Transverse colon (tissue), 4 donors: ENCODE data around the gene CD8A. TPM values are rescaled to one million over a fixed set of nuclear protein-coding genes. Genes with fewer than 3 reads are reported as not detected.

Experiments
- DNase-seq: peaks from one replicate; pipeline ENCODE4 v3.0.0-alpha.2; 2019
- H3K27ac ChIP-seq, 4 donors: fragments of 200-600 bp; sonication (generic); 2 replicates each; pipeline ENCODE4 v1.5.1; 2016 to 2018; ENCODE audit warnings: inconsistent platforms in 4 of 4
- H3K27me3 ChIP-seq: fragments of 200-600 bp; sonication (generic); 2 replicates; pipeline ENCODE4 v1.5.1; 2017; ENCODE audit warnings: inconsistent platforms
- H3K36me3 ChIP-seq, 4 donors: fragments of 200-600 bp; sonication (generic); 2 replicates each; pipeline ENCODE4 v1.5.1; 2017 to 2019; ENCODE audit warnings: inconsistent platforms in 4 of 4
- H3K4me1 ChIP-seq, 4 donors: fragments of 200-600 bp; sonication (generic); 2 replicates each; pipeline ENCODE4 v1.5.1; 2017 to 2020; ENCODE audit warnings: inconsistent platforms in 4 of 4
- H3K4me3 ChIP-seq, 4 donors: fragments of 200-600 bp; sonication (generic); 1 replicate in 1 of 4; 2 replicates in 3 of 4; pipeline versions ENCODE4 v1.5.1 to v1.6.1; 2017 to 2019; ENCODE audit warnings: inconsistent platforms in 4 of 4
- H3K9me3 ChIP-seq, 2 donors: fragments of 200-600 bp; sonication (generic); 2 replicates each; pipeline ENCODE4 v1.5.1; 2017 to 2019; ENCODE audit warnings: inconsistent platforms in 2 of 2
- EP300 ChIP-seq: sonication (generic); formaldehyde crosslinking; IDR thresholded peaks from one replicate; pipeline ENCODE4 v1.6.1; 2017; ENCODE audit warnings: antibody characterized with exemption, low read depth
- POLR2A ChIP-seq: fragments of 450-650 bp; IDR thresholded peaks from one replicate; pipeline ENCODE4 v1.6.1; 2016; ENCODE audit warnings: antibody characterized with exemption, mild to moderate bottlenecking, moderate library complexity
- POLR2AphosphoS5 ChIP-seq, 3 donors: sonication (generic); formaldehyde crosslinking; IDR thresholded peaks; one replicate each; pipeline ENCODE4 v1.6.1; 2016; ENCODE audit warnings: antibody characterized with exemption in 3 of 3
- WGBS, 2 donors: methylation state at CpG; one replicate each; pipeline ENCODE4 v1.1.5; 2018; ENCODE audit warnings: low coverage in 1 of 2; 5-methylcytosine and 5-hydroxymethylcytosine counted together
- in situ Hi-C, 4 donors: fragments of 200-750 bp; cut with MboI; loops; one replicate each; pipeline versions ENCODE4 v1.15.0 to v1.15.1; 2017; ENCODE audit warnings: low sequenced_read_pairs in 3 of 4, low pct_ligation_motif_present in 1 of 4, low pct_unique_long_range_greater_than_20kb in 1 of 4
- intact Hi-C: fragments of 100-400 bp; cut with DNase I; formaldehyde crosslinking; loops from one replicate; pipeline ENCODE4 v1.15.1; 2023; ENCODE audit warnings: low total_unique reads
- total RNA-seq, 4 donors: library from RNA; depleted of rRNA; stranded (reverse); fragments of >200 nt; gene quantifications; one replicate each; pipeline ENCODE4 v1.1.0, GENCODE V29; 2016
- TF ChIP-seq, protein P1 (sequence below), 5 experiments: fragments of 200-600 bp in 3 of 5; fragments of 450-650 bp in 2 of 5; sonication (generic) in 3 of 5; IDR thresholded peaks; 1 replicate in 2 of 5; 2 replicates in 3 of 5; pipeline ENCODE4 v1.5.1; 2016 to 2017; ENCODE audit warnings: antibody characterized with exemption in 5 of 5, inconsistent platforms in 3 of 5, mild to moderate bottlenecking in 2 of 5, moderate library complexity in 1 of 5

The CD8A gene
- total RNA-seq, 4 donors from 2014 or later: 0.60 to 33.3 (median 2.5) TPM

DNA sequence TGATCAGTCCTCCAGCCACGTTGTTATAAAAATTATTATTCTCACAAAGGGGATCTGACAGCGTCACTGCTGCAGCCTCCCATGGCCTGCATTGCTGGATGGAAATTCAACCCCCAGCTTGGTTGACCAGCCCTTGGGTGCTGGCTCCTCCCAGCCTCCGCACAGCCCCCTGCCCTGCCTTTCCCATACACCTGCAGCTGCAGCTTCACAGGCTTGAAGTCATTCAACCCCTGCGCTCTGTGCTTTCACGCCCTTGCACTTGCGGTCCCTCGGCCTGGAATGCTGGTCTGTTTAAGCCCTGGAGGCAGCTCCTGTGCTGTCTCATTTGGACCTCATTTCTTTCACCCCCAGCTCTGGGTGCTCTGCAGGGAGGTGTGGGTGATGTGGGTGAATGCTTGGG is 860 bp upstream of the CD8A start:
- Histone ChIP-seq H3K9me3 (peaks cover 5 to 7% of the 10 kb centered on the region in 2 donors), H3K27me3 (peaks cover 85% of the 10 kb centered on the region), H3K27ac (no peak overlapping the region), H3K36me3 (no peaks in the 10 kb centered on the region), H3K4me1 (peaks cover 17 to 27% (median 24%) of the 10 kb centered on the region in 4 donors), H3K4me3 (no peak overlapping the region)
- in situ Hi-C loops (no loop called here), intact Hi-C loops (no loop called here)
- TF ChIP-seq EP300 (no peak), POLR2AphosphoS5 (IDR thresholded peaks at IDR 0.05) (no peak), POLR2A (no peak)
- TF ChIP-seq, protein P1, sequence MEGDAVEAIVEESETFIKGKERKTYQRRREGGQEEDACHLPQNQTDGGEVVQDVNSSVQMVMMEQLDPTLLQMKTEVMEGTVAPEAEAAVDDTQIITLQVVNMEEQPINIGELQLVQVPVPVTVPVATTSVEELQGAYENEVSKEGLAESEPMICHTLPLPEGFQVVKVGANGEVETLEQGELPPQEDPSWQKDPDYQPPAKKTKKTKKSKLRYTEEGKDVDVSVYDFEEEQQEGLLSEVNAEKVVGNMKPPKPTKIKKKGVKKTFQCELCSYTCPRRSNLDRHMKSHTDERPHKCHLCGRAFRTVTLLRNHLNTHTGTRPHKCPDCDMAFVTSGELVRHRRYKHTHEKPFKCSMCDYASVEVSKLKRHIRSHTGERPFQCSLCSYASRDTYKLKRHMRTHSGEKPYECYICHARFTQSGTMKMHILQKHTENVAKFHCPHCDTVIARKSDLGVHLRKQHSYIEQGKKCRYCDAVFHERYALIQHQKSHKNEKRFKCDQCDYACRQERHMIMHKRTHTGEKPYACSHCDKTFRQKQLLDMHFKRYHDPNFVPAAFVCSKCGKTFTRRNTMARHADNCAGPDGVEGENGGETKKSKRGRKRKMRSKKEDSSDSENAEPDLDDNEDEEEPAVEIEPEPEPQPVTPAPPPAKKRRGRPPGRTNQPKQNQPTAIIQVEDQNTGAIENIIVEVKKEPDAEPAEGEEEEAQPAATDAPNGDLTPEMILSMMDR (IDR thresholded peaks at IDR 0.05): no peak
- WGBS, 2 donors: 63 to 67% methylated on average over 1 to 7 of the region's 7 CpGs
- DNase-seq: no peak

DNA sequence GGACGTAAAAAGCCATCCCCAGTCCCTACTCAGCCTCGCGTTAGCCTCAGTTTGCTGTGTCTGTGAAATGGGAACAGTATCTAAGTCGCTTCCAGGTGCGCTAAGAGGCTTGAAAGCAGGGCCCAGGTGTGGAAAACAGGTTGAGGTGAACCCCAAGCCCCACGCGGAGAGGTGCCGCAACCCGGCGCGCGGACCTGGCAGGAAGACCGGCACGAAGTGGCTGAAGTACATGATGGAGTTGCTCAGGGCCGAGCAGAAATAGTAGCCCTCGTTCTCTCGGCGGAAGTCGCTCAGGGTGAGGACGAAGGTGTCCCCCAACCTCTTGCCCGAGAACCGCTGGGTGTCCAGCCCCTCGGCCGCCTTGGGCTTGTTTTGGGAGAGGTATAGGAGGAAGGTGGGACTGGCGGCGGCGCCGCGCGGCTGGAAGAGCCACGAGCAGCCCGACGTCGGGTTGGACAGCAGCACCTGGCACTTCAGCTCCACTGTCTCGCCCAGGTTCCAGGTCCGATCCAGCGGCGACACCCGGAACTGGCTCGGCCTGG is 508 bp downstream of the CD8A start:
- H3K27ac ChIP-seq: no peak overlapping the region
- no peak for DNase-seq
- H3K9me3 ChIP-seq: no peaks in the 10 kb centered on the region
- 21% methylated on average over 25 of the region's 40 CpGs; no CpG with 5 or more reads in 1 of the 2 donors for WGBS, 2 donors
- peak overlapping the region in 2 of 4 donors; percentile 21 to 36 for H3K4me3 ChIP-seq
- in situ Hi-C loops: no loop called here
- TF ChIP-seq POLR2A (no peak), EP300 (no peak), POLR2AphosphoS5 (IDR thresholded peaks at IDR 0.05) (no peak)
- TF ChIP-seq, protein P1 (IDR thresholded peaks at IDR 0.05): no peak
- peaks cover 76% of the 10 kb centered on the region for H3K27me3 ChIP-seq
- intact Hi-C loops: no loop called here
- peaks cover 17 to 27% (median 24%) of the 10 kb centered on the region in 4 donors for H3K4me1 ChIP-seq
- no peaks in the 10 kb centered on the region for H3K36me3 ChIP-seq

DNA sequence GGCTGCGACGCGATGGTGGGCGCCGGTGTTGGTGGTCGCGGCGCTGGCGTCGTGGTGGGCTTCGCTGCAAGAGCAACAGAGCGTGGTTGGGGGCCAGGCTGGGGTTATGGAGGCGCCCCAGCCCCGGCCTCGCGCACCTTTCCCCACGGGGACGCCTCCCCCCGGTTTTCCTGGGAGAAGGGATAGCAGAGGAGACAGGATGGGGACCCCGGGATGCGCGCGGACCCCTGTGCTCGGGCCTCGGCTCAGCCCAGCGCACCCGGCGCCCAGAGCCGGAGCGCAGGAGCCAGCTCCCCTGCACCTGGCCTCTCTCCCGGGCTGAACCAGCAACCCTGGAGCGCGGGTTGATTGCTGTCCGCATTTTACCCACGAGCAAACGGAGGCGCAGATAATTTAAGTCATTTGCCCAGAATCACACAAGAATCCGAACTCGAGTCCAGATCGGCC is 1.0 kb downstream of the CD8A start:
- no peak overlapping the region for H3K27ac ChIP-seq
- in situ Hi-C loops: no loop called here
- no peaks in the 10 kb centered on the region for H3K36me3 ChIP-seq
- peak overlapping the region in 1 of 4 donors; percentile 36 for H3K4me3 ChIP-seq
- H3K27me3 ChIP-seq: peaks cover 71% of the 10 kb centered on the region
- 33% methylated on average over 15 of the region's 40 CpGs; no CpG with 5 or more reads in 1 of the 2 donors for WGBS, 2 donors
- no peak for DNase-seq
- H3K4me1 ChIP-seq: peaks cover 17 to 27% (median 24%) of the 10 kb centered on the region in 4 donors
- TF ChIP-seq EP300 (no peak), POLR2AphosphoS5 (IDR thresholded peaks at IDR 0.05) (no peak), POLR2A (no peak)
- TF ChIP-seq, protein P1 (IDR thresholded peaks at IDR 0.05): no peak
- intact Hi-C loops: no loop called here
- no peaks in the 10 kb centered on the region for H3K9me3 ChIP-seq

DNA sequence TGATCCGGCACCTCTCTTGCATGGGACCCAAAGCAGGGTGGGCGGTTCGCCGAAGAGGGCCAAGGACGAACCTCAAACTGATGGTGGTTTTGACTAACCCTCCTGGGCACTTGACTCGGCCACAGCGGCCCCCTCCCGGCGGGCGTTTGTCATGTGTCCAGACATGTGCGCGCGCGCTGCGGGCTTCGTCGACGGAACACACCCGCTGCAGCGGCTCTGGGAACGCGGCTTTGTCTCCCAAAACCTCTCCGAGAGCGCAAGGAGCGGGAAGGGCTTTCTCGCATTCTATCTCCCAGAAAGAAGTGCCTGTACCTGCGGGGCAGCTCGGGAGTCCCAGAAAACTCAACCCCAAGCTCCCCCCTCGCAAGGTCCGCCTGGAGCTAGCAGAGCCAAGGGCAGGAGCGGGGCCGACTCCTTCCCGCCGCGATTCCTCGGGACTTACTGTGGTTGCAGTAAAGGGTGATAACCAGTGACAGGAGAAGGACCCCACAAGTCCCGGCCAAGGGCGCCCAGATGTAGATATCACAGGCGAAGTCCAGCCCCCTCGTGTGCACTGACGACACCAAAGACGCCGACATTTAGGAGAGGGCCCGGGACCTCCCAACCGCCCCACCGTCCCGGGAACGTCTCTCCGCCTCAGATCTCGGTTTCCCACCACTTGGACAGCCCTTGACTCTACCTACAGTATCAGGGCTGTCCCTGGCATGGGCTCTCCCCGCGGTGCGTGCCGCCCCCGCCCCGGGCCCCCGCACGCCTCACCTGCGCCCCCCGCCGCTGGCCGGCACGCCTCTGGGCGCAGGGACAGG is 1.6 kb downstream of the CD8A start:
- intact Hi-C loops: no loop called here
- DNase-seq: no peak
- Histone ChIP-seq H3K27me3 (peaks cover 65% of the 10 kb centered on the region), H3K4me3 (peak overlapping the region in 1 of 4 donors; percentile 36), H3K36me3 (no peaks in the 10 kb centered on the region), H3K9me3 (no peaks in the 10 kb centered on the region), H3K27ac (no peak overlapping the region), H3K4me1 (peaks cover 17 to 27% (median 24%) of the 10 kb centered on the region in 4 donors)
- TF ChIP-seq POLR2A: no peak
- in situ Hi-C loops: no loop called here
- WGBS, 2 donors: 18% methylated on average over 52 of the region's 64 CpGs; no CpG with 5 or more reads in 1 of the 2 donors
